CD4-positive, alpha-beta memory T cell (primary cell): ENCODE results near the gene RIOX2. TPM values are rescaled to one million over a fixed set of nuclear protein-coding genes. Genes with fewer than 3 reads are reported as not detected.

Experiments
- CTCF ChIA-PET: fragments of 350-600 bp; sonication (Branson Sonifier 250); formaldehyde crosslinking; loops from one replicate; lab custom pipeline; 2021; ENCODE audit warnings: inconsistent platforms; ENCODE audit not compliant: partially characterized antibody; lab: Charles Lee
- POLR2A ChIA-PET: fragments of 350-600 bp; sonication (Branson Sonifier 250); formaldehyde crosslinking; loops from one replicate; lab custom pipeline; 2021; ENCODE audit not compliant: partially characterized antibody; lab: Charles Lee
- DNase-seq, 5 donors: peaks; one replicate each; pipeline versions ENCODE4 v3.0.0 to v3.0.0-alpha.2; 2020 to 2022; ENCODE audit warnings: mixed read lengths in 1 of 5
- H3K27ac ChIP-seq: one replicate; pipeline ENCODE4 v1.7.0; 2013; ENCODE audit warnings: low read depth, low read length
- H3K27me3 ChIP-seq: 2 replicates; pipeline ENCODE4 v1.7.0; 2013; ENCODE audit warnings: mild to moderate bottlenecking, low read length, moderate library complexity; ENCODE audit not compliant: insufficient read depth
- H3K36me3 ChIP-seq: 2 replicates; pipeline ENCODE4 v1.7.0; 2013; ENCODE audit warnings: mild to moderate bottlenecking, low read length, moderate library complexity; ENCODE audit not compliant: insufficient read depth
- H3K4me1 ChIP-seq: 2 replicates; pipeline ENCODE4 v1.7.0; 2013; ENCODE audit warnings: mild to moderate bottlenecking, low read length, moderate library complexity; ENCODE audit not compliant: insufficient read depth
- H3K4me3 ChIP-seq, 2 donors: one replicate each; pipeline ENCODE4 v1.7.0; 2013; ENCODE audit warnings: low read length in 2 of 2, mild to moderate bottlenecking in 1 of 2
- H3K9me3 ChIP-seq, 2 donors: one replicate each; pipeline ENCODE4 v1.7.0; 2013; ENCODE audit warnings: low read length in 2 of 2, control low read depth in 1 of 2; ENCODE audit not compliant: control insufficient read depth in 1 of 2
- H3K27ac Mint-ChIP-seq, 7 donors: one replicate each; pipeline ENCODE4 v1.8.0; 2020 to 2021; ENCODE audit warnings: mixed read lengths in 7 of 7, mild to moderate bottlenecking in 6 of 7, inconsistent platforms in 3 of 7, moderate library complexity in 3 of 7
- H3K27me3 Mint-ChIP-seq, 2 donors: one replicate each; pipeline ENCODE4 v1.8.0; 2020 to 2021; ENCODE audit warnings: mixed read lengths in 2 of 2
- H3K36me3 Mint-ChIP-seq, 2 donors: one replicate each; pipeline ENCODE4 v1.8.0; 2020 to 2021; ENCODE audit warnings: mixed read lengths in 2 of 2, inconsistent platforms in 1 of 2, mild to moderate bottlenecking in 1 of 2
- H3K4me1 Mint-ChIP-seq, 4 donors: one replicate each; pipeline ENCODE4 v1.8.0; 2020 to 2021; ENCODE audit warnings: mixed read lengths in 4 of 4, mild to moderate bottlenecking in 1 of 4
- H3K4me3 Mint-ChIP-seq, 8 donors: one replicate each; pipeline ENCODE4 v1.8.0; 2020 to 2021; ENCODE audit warnings: mixed read lengths in 8 of 8, mild to moderate bottlenecking in 7 of 8, moderate library complexity in 6 of 8, inconsistent platforms in 3 of 8
- H3K9me3 Mint-ChIP-seq, 8 donors: one replicate each; pipeline ENCODE4 v1.8.0; 2020 to 2021; ENCODE audit warnings: mixed read lengths in 8 of 8, mild to moderate bottlenecking in 5 of 8, inconsistent platforms in 3 of 8, moderate library complexity in 1 of 8
- intact Hi-C: fragments of 100-400 bp; cut with micrococcal nuclease; formaldehyde crosslinking; loops from one replicate; pipeline ENCODE4 v1.15.1; 2023
- polyA plus RNA-seq, 2 donors: library from polyadenylated mRNA; unstranded; fragments of 300-500 nt; fragmentation: Illumina TruSeq; gene quantifications; one replicate each; pipeline ENCODE4 v1.2.3, GENCODE V29; 2021
- total RNA-seq, 2 experiments: library from RNA; stranded (reverse); gene quantifications; one replicate each; pipeline ENCODE4 v1.2.3, GENCODE V29; 2021

The RIOX2 gene
- total and polyA plus RNA-seq, 4 experiments from 2014 or later, result 32.2 to 43.0 (median 37.3) TPM

DNA sequence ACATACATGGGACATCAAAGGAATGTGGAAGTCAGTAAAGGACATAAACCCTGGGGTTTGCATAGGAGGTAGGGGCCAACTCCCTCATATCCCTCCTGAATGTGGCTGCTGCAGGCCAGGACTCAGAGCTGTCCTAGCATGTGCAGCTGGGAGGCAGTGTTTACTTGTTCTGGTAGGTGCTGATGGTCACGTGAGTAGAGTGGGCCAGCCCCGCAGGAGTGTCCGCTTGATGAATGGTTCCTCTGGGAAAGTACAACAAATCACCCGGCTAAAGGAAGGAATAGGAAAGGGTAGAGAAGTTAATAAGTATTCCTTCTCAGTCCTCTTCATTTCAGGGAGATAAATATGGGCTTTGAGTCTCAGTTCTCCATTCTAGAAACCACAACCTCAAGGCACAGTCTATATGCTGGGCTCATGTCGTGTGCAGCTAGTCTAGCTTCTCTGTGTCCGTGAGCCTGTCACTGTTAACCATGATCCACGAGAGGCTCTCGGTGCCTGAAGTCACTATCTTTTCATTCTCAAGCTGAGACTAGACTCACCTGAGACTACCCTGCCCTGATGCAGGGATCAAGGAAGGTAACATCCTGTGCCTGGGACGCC, 17.9 kb downstream of the RIOX2 start:
- H3K9me3 ChIP-seq, result no peaks in the 10 kb centered on the region
- no peak overlapping the region for H3K27ac ChIP-seq
- no peaks in the 10 kb centered on the region for H3K4me1 ChIP-seq
- peaks cover 0 to 2% (median 0%) of the 10 kb centered on the region in 8 donors for H3K9me3 Mint-ChIP-seq
- DNase-seq, result no peak
- peaks cover 54 to 88% of the 10 kb centered on the region in 2 donors for H3K36me3 Mint-ChIP-seq
- intact Hi-C loops, result no loop called here
- ChIA-PET POLR2A (no interaction called here), CTCF (interaction anchor here (0.7 to 1.9 kb wide), 4 partner anchors 16 to 133 kb away, joined by 3 to 4 read pairs (median 4); partner anchors contain the start of gene CRYBG3)
- H3K36me3 ChIP-seq, result peaks cover 43% of the 10 kb centered on the region
- no peaks in the 10 kb centered on the region for H3K27me3 Mint-ChIP-seq
- no peaks in the 10 kb centered on the region for H3K27me3 ChIP-seq
- H3K27ac Mint-ChIP-seq, result peak overlapping the region in 1 of 7 donors; percentile 13
- H3K4me1 Mint-ChIP-seq, result peaks cover 0 to 2% (median 0%) of the 10 kb centered on the region in 4 donors
- H3K4me3 Mint-ChIP-seq, result no peak overlapping the region
- no peak overlapping the region for H3K4me3 ChIP-seq

DNA sequence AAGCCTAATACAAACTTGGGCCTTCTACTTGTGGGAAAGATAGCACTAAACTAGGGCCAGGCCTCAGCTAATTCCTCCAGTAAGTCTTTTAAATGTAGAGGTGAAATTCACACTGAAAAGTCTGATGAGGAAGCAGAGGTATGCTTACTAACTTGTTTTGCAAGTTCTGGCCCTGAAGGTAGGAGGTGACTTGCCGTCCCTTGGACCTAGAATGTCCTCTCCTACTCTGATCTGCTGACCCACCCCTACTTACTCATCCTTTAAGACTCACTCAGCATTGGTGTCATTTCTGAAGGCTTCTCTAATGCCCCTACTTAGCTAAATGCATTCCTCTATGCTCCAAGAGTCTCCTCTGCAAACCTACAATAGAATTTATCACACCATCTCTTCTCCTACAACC, 19.4 kb downstream of the RIOX2 start:
- Histone ChIP-seq H3K4me3 (no peak overlapping the region), H3K4me1 (no peaks in the 10 kb centered on the region), H3K36me3 (peaks cover 50% of the 10 kb centered on the region), H3K9me3 (no peaks in the 10 kb centered on the region), H3K27me3 (no peaks in the 10 kb centered on the region), H3K27ac (no peak overlapping the region)
- DNase-seq, result no peak
- peak overlapping the region in 1 of 8 donors; percentile 60 for H3K4me3 Mint-ChIP-seq
- H3K4me1 Mint-ChIP-seq, result peaks cover 0 to 5% (median 2%) of the 10 kb centered on the region in 4 donors
- H3K27ac Mint-ChIP-seq, result peak overlapping the region in 3 of 7 donors; percentile 6 to 90 (median 81)
- peaks cover 59 to 86% of the 10 kb centered on the region in 2 donors for H3K36me3 Mint-ChIP-seq
- H3K9me3 Mint-ChIP-seq, result peaks cover 0 to 2% (median 0%) of the 10 kb centered on the region in 8 donors
- no peaks in the 10 kb centered on the region for H3K27me3 Mint-ChIP-seq
- ChIA-PET CTCF (interaction anchor here (1.5 to 1.9 kb wide), 2 partner anchors 70 to 131 kb away, joined by 4 to 5 read pairs; partner anchors contain the start of gene CRYBG3), POLR2A (interaction anchor here (0.6 kb wide), 1 partner anchor 612 kb away, joined by 4 read pairs; no protein-coding TSS in a partner anchor)
- intact Hi-C loops, result no loop called here

DNA sequence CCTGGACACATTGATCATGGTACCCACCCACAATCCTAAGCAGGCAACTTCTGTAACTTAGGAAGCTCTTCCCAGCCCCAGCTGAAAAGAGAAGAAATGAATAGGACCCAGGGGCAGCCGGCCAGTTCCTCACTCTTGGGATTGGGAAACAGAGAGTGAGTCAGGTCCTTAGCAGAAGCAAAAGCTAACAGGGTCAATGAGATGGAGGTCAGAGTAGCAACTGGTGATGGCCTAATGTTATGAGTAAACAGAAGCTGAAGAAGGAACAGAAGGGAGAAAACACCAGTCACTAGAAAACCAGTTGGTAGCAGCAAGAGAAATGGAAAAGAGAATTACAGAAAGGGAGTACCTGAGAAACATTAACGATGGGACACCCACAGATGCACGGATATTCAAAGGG, 20.0 kb downstream of the RIOX2 start:
- no peak overlapping the region for H3K4me3 ChIP-seq
- peaks cover 50% of the 10 kb centered on the region for H3K36me3 ChIP-seq
- no peaks in the 10 kb centered on the region for H3K4me1 ChIP-seq
- H3K9me3 ChIP-seq, result no peaks in the 10 kb centered on the region
- H3K36me3 Mint-ChIP-seq, result peaks cover 58 to 88% of the 10 kb centered on the region in 2 donors
- no peak overlapping the region for H3K4me3 Mint-ChIP-seq
- intact Hi-C loops, result no loop called here
- ChIA-PET CTCF (interaction anchor here (1.1 to 1.5 kb wide), 2 partner anchors 19 to 70 kb away, joined by 3 to 5 read pairs; no protein-coding TSS in a partner anchor), POLR2A (no interaction called here)
- peaks cover 0 to 2% (median 0%) of the 10 kb centered on the region in 8 donors for H3K9me3 Mint-ChIP-seq
- peak overlapping the region in 1 of 7 donors; percentile 42 for H3K27ac Mint-ChIP-seq
- no peak for DNase-seq
- no peak overlapping the region for H3K27ac ChIP-seq
- H3K27me3 Mint-ChIP-seq, result no peaks in the 10 kb centered on the region
- peaks cover 0 to 5% (median 2%) of the 10 kb centered on the region in 4 donors for H3K4me1 Mint-ChIP-seq
- no peaks in the 10 kb centered on the region for H3K27me3 ChIP-seq

DNA sequence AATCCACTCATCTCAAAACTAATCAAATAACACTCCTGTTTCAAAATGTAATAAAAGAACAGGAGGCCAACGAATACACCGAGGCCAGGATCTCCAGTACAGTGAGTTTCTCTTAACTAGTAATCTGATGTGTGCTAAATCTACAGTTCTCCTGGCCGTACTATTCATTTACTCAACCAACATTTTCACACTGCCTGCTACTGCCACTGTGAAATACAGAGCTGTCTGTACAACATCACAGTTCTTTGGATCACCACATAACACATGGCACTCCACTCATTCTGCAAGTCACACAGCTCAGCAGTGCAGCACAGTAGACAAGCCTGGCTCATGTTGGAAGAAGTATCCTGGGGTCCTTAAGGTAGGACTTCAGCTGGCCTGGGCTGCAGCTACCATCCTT, 21.9 kb downstream of the RIOX2 start:
- H3K4me3 Mint-ChIP-seq, result no peak overlapping the region
- Histone ChIP-seq H3K27me3 (no peaks in the 10 kb centered on the region), H3K4me1 (no peaks in the 10 kb centered on the region), H3K36me3 (peaks cover 57% of the 10 kb centered on the region), H3K9me3 (no peaks in the 10 kb centered on the region), H3K4me3 (no peak overlapping the region), H3K27ac (no peak overlapping the region)
- intact Hi-C loops, result no loop called here
- ChIA-PET CTCF (interaction anchor here (1.5 to 2.0 kb wide), 2 partner anchors 74 to 156 kb away, joined by 5 to 7 read pairs; no protein-coding TSS in a partner anchor), POLR2A (no interaction called here)
- peaks cover 69 to 95% of the 10 kb centered on the region in 2 donors for H3K36me3 Mint-ChIP-seq
- DNase-seq, result no peak
- peaks cover 0 to 2% (median 0%) of the 10 kb centered on the region in 8 donors for H3K9me3 Mint-ChIP-seq
- H3K27ac Mint-ChIP-seq, result peak overlapping the region in 2 of 7 donors; percentile 11 to 26
- peaks cover 0 to 5% (median 3%) of the 10 kb centered on the region in 4 donors for H3K4me1 Mint-ChIP-seq
- no peaks in the 10 kb centered on the region for H3K27me3 Mint-ChIP-seq

DNA sequence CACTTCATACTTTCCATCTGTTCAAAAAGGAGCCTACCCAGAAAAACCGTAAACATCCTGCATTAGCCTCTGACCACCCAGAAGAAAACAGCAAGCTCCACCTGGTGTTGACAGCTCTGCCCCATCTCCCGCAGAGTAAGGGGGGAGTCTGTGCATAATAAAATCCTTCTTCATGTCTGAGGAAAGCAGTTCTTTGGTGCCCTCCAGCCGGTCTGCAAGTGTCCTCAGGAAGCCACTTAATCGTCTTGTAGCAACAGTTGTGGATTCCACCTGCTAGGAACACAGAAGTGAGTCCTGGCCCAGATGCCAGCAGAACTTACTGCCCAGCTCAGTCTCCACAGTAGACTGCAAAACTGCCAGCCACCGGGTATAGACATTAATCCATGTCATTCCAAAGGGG, 22.5 kb downstream of the RIOX2 start:
- H3K9me3 Mint-ChIP-seq, result peaks cover 0 to 2% (median 0%) of the 10 kb centered on the region in 8 donors
- intact Hi-C loops, result no loop called here

DNA sequence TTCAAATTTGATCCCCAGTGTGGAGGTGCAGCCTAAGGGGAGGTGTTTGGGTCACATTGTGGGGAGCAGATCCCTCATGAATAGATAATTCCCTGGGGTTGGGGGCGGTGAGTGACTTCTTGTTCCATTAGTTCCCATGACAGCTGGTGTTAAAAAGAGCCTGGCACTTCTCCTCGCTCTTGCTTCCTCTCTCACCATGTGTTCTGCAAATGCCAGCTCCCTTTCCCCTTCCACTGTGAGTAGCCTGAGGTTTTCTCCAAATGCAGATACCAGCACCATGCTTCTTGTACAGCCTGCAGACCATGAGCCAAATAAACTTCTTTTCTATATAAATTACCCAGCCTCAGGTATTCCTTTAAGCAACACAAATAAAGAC, 23.1 kb downstream of the RIOX2 start:
- peaks cover 0 to 5% (median 2%) of the 10 kb centered on the region in 4 donors for H3K4me1 Mint-ChIP-seq

More for the DNA sequence above, 22.5 kb downstream of the RIOX2 start:
- H3K9me3 ChIP-seq, result no peaks in the 10 kb centered on the region
- peaks cover 0 to 5% (median 2%) of the 10 kb centered on the region in 4 donors for H3K4me1 Mint-ChIP-seq
- no peak for DNase-seq
- ChIA-PET CTCF (interaction anchor here (1.5 to 2.0 kb wide), 2 partner anchors 74 to 156 kb away, joined by 5 to 7 read pairs; no protein-coding TSS in a partner anchor), POLR2A (no interaction called here)
- H3K4me3 ChIP-seq, result no peak overlapping the region
- H3K36me3 ChIP-seq, result peaks cover 63% of the 10 kb centered on the region
- no peaks in the 10 kb centered on the region for H3K27me3 ChIP-seq
- no peak overlapping the region for H3K27ac ChIP-seq
- H3K27ac Mint-ChIP-seq, result peak overlapping the region in 3 of 7 donors; percentile 15 to 48 (median 43)
- no peaks in the 10 kb centered on the region for H3K4me1 ChIP-seq
- H3K27me3 Mint-ChIP-seq, result no peaks in the 10 kb centered on the region
- H3K4me3 Mint-ChIP-seq, result no peak overlapping the region
- peaks cover 64 to 94% of the 10 kb centered on the region in 2 donors for H3K36me3 Mint-ChIP-seq

More for the DNA sequence above, 23.1 kb downstream of the RIOX2 start:
- Histone ChIP-seq H3K9me3 (no peaks in the 10 kb centered on the region), H3K27ac (no peak overlapping the region), H3K4me1 (no peaks in the 10 kb centered on the region), H3K4me3 (no peak overlapping the region), H3K36me3 (peaks cover 61% of the 10 kb centered on the region), H3K27me3 (no peaks in the 10 kb centered on the region)
- intact Hi-C loops, result no loop called here
- Mint-ChIP-seq H3K9me3 (peaks cover 0 to 2% (median 0%) of the 10 kb centered on the region in 8 donors), H3K27me3 (no peaks in the 10 kb centered on the region), H3K27ac (peak overlapping the region in 3 of 7 donors; percentile 4 to 43 (median 18)), H3K36me3 (peaks cover 60 to 89% of the 10 kb centered on the region in 2 donors), H3K4me3 (no peak overlapping the region)
- POLR2A ChIA-PET, result no interaction called here
- no peak for DNase-seq
- CTCF ChIA-PET, result interaction anchor here (2.0 kb wide), 1 partner anchor 155 kb away, joined by 7 read pairs; no protein-coding TSS in a partner anchor
